HepG2 (cell line): Measurements from ENCODE around the gene FBP1. TPM values are rescaled to one million over a fixed set of nuclear protein-coding genes. Genes with fewer than 3 reads are reported as not detected.

Experiments
- ATAC-seq: fragments of 200-7000 bp; cut with Tn5 transposase; 3 replicates; pipeline ENCODE4 v1.9.1; 2020; ENCODE audit warnings: mild to moderate bottlenecking, moderate library complexity
- BruUV-seq: library from RNA; stranded (reverse); fragments of 400-500 nt; replicated peaks from 2 replicates; lab custom pipeline; 2021; lab: Mats Ljungman, UMichigan
- CTCF ChIA-PET: fragments of 300-600 bp; formaldehyde crosslinking; extraction: SDS; loops from one replicate; lab custom pipeline; 2021; ENCODE audit warnings: low total read pairs, inconsistent platforms, low intra/inter-chr PET ratio; lab: Yijun Ruan, JAX
- POLR2A ChIA-PET: fragments of 350-600 bp; sonication (Branson Sonifier 250); formaldehyde crosslinking; loops from one replicate; lab custom pipeline; 2020; ENCODE audit warnings: antibody characterized with exemption, inconsistent platforms; lab: Yijun Ruan, JAX
- DNase-seq: peaks from one replicate; pipeline ENCODE4 v3.0.0-alpha.2; 2015; ENCODE audit warnings: low spot score
- FAIRE-seq: peaks from 3 replicates; lab custom pipeline; 2011; peaks lifted over from hg19 to GRCh38; lab: Jason Lieb, UNC
- H2AFZ ChIP-seq: one replicate; pipeline ENCODE4 v1.6.1; 2011; ENCODE audit warnings: low read length, inconsistent platforms
- H3K27ac ChIP-seq: fragments of 300-600 bp; 3 replicates; pipeline ENCODE4 v1.8.0; 2011; ENCODE audit warnings: mixed run types, mild to moderate bottlenecking, mixed read lengths, low read length, inconsistent platforms; ENCODE audit not compliant: insufficient read depth; ENCODE audit errors: extremely low read length
- H3K27me3 ChIP-seq, 2 experiments: fragments of 200-600 bp in 1 of 2; 2 replicates in 1 of 2; 3 replicates in 1 of 2; pipeline versions ENCODE4 v1.6.0 to v1.8.0; 2011; ENCODE audit warnings: low read length in 2 of 2, mild to moderate bottlenecking in 2 of 2, moderate library complexity in 2 of 2, inconsistent platforms in 1 of 2; ENCODE audit not compliant: insufficient read depth in 2 of 2, control insufficient read depth in 1 of 2
- H3K36me3 ChIP-seq, 2 experiments: fragments of 200-600 bp in 1 of 2; replicated peaks in 1 of 2; 2 replicates in 1 of 2; 3 replicates in 1 of 2; pipeline versions ENCODE4 v1.5.1 to v1.8.0; 2011; ENCODE audit warnings: low read length in 2 of 2, inconsistent platforms in 1 of 2; ENCODE audit not compliant: insufficient read depth in 2 of 2, control insufficient read depth in 1 of 2
- H3K4me1 ChIP-seq: 2 replicates; pipeline ENCODE4 v1.5.1; 2012; ENCODE audit warnings: low read length, inconsistent platforms; ENCODE audit not compliant: insufficient read depth
- H3K4me2 ChIP-seq: 2 replicates; pipeline ENCODE4 v1.6.0; 2011; ENCODE audit warnings: low read depth, low read length, inconsistent platforms
- H3K4me3 ChIP-seq, 3 experiments: fragments of 200-600 bp in 1 of 3; sonication (generic), shearing (Covaris generic) in 1 of 3; replicated peaks in 1 of 3; 2 replicates each; pipeline ENCODE4 v1.5.1; 2011 to 2016; ENCODE audit warnings: low read length in 3 of 3, inconsistent platforms in 2 of 3, low read depth in 2 of 3, mild to moderate bottlenecking in 2 of 3, control low read depth in 1 of 3, mixed read lengths in 1 of 3; ENCODE audit not compliant: insufficient read depth in 1 of 3
- H3K79me2 ChIP-seq: one replicate; pipeline ENCODE4 v1.6.1; 2011; ENCODE audit warnings: low read length, inconsistent platforms; ENCODE audit not compliant: insufficient read depth
- H3K9ac ChIP-seq: 2 replicates; pipeline ENCODE4 v1.6.0; 2011; ENCODE audit warnings: mild to moderate bottlenecking, low read depth, low read length, inconsistent platforms; ENCODE audit not compliant: insufficient read depth
- H3K9me3 ChIP-seq: 2 replicates; pipeline ENCODE4 v1.5.1; 2012; ENCODE audit warnings: mild to moderate bottlenecking, low read length
- H4K20me1 ChIP-seq: 2 replicates; pipeline ENCODE4 v1.6.0; 2011; ENCODE audit warnings: inconsistent platforms, mild to moderate bottlenecking, low read length, moderate library complexity; ENCODE audit not compliant: insufficient read depth
- BCLAF1 ChIP-seq: fragments of 450-650 bp; IDR thresholded peaks from 2 replicates; pipeline ENCODE4 v1.6.1; 2017; ENCODE audit warnings: mild to moderate bottlenecking
- LCORL ChIP-seq, 2 experiments: fragments of 450-650 bp in 1 of 2; sonication (generic) in 1 of 2; formaldehyde crosslinking in 1 of 2; IDR thresholded peaks; 2 replicates each; pipeline versions ENCODE4 v1.5.0 to v1.6.1; 2017 to 2020; ENCODE audit warnings: antibody characterized with exemption in 1 of 2, missing genetic modification reagents in 1 of 2
- PLRG1 ChIP-seq: fragments of 450-650 bp; conservative IDR thresholded peaks from 2 replicates; pipeline ENCODE4 v1.6.1; 2016
- TCF12 ChIP-seq, 2 experiments: fragments of 450-650 bp in 1 of 2; sonication (generic) in 1 of 2; formaldehyde crosslinking in 1 of 2; IDR thresholded peaks; 2 replicates each; pipeline versions ENCODE4 v1.6.1 to v1.8.0; 2017 to 2022; ENCODE audit warnings: antibody characterized with exemption in 1 of 2, mild to moderate bottlenecking in 1 of 2, missing genetic modification reagents in 1 of 2, moderate library complexity in 1 of 2
- TP53 ChIP-seq: sonication (generic); formaldehyde crosslinking; conservative IDR thresholded peaks from 2 replicates; pipeline ENCODE4 v1.4.0; 2020; ENCODE audit warnings: missing genetic modification reagents
- ZBTB49 ChIP-seq: sonication (generic); formaldehyde crosslinking; IDR thresholded peaks from 2 replicates; pipeline ENCODE4 v1.4.0; 2020; ENCODE audit warnings: missing genetic modification reagents, borderline replicate concordance
- ZFP36L1 ChIP-seq: sonication (generic); formaldehyde crosslinking; IDR thresholded peaks from 2 replicates; pipeline ENCODE4 v1.8.0; 2022; ENCODE audit warnings: mild to moderate bottlenecking, missing genetic modification reagents, moderate library complexity
- ZFP82 ChIP-seq: sonication (generic); formaldehyde crosslinking; IDR thresholded peaks from 2 replicates; pipeline ENCODE4 v1.5.1; 2020; ENCODE audit warnings: mild to moderate bottlenecking, missing genetic modification reagents, borderline replicate concordance
- ZNF460 ChIP-seq: sonication (generic); formaldehyde crosslinking; IDR thresholded peaks from 2 replicates; pipeline ENCODE4 v1.5.1; 2020; ENCODE audit warnings: missing genetic modification reagents, mild to moderate bottlenecking, borderline replicate concordance
- WGBS: methylation state at CpG from one replicate; pipeline ENCODE4 v1.1.6; 2017; ENCODE audit warnings: low lambda C conversion rate; 5-methylcytosine and 5-hydroxymethylcytosine counted together
- in situ Hi-C: cut with HindIII; loops from 2 replicates; pipeline ENCODE4 v1.10.0; 2017; ENCODE audit warnings: low pct_unique_long_range_greater_than_20kb; ENCODE audit not compliant: extremely low pct_ligation_motif_present
- intact Hi-C: fragments of 100-400 bp; cut with micrococcal nuclease; formaldehyde crosslinking; loops from one replicate; pipeline ENCODE4 v1.10.0; 2022; ENCODE audit not compliant: unreplicated experiment
- polyA plus RNA-seq, 8 experiments: library from polyadenylated mRNA; depleted of rRNA in 3 of 8; stranded (reverse) in 7 of 8; unstranded in 1 of 8; fragments of >200 nt; fragmentation: Illumina TruSeq in 4 of 8; extraction: Trizol in 4 of 8; gene quantifications; 2 replicates each; pipeline versions ENCODE4 v1.2.1 to v1.2.3, GENCODE V29; 2011 to 2016; ENCODE audit warnings: low read depth in 4 of 8, missing spikeins in 1 of 8, mixed read lengths in 1 of 8; ENCODE audit not compliant: insufficient read depth in 1 of 8
- total RNA-seq, 5 experiments: library from RNA; depleted of rRNA; stranded (reverse); fragments of >200 nt; fragmentation: Illumina TruSeq; extraction: Trizol; gene quantifications; 2 replicates each; pipeline ENCODE4 v1.2.3, GENCODE V29; 2016; ENCODE audit warnings: low read depth in 1 of 5

Gene FBP1
- total and polyA plus RNA-seq, 2 of the 13 experiments (the other 11 are each of a cell fraction or from before 2014, with no cell fraction given), result 0.29 to 0.53 TPM

- Histone ChIP-seq H3K4me1 (peaks cover 15% of the 10 kb centered on the region; the same call in 1 of the 2 replicates), H3K4me2 (no peak overlapping the region), H3K4me3 (no peak overlapping the region), H3K27me3 (peaks cover 4 to 13% of the 10 kb centered on the region in 2 experiments; a peak in 3 of 5 replicates), H3K9me3 (no peaks in the 10 kb centered on the region), H4K20me1 (no peaks in the 10 kb centered on the region), H3K36me3 (no peaks in the 10 kb centered on the region), H3K27ac (no peak overlapping the region), H2AFZ (no peak overlapping the region), H3K79me2 (no peaks in the 10 kb centered on the region), H3K9ac (no peak overlapping the region)
- no peak for DNase-seq
- CTCF ChIA-PET, result no interaction called here
- no peak for ATAC-seq
- WGBS, result 38% methylated on average over 7 of the region's 8 CpGs
- FAIRE-seq, result no peak
- POLR2A ChIA-PET, result no interaction called here
- TF ChIP-seq ZFP82 (CRISPR knock-in tag) (no peak), LCORL (IDR thresholded peaks at IDR 0.05) (no peak), LCORL (CRISPR knock-in tag; IDR thresholded peaks at IDR 0.05) (no peak), ZFP36L1 (no peak), PLRG1 (no peak), ZBTB49 (CRISPR knock-in tag) (no peak), TP53 (CRISPR knock-in tag) (no peak), BCLAF1 (no peak), TCF12 (IDR thresholded peaks at IDR 0.05) (no peak), TCF12 (CRISPR knock-in tag; IDR thresholded peaks at IDR 0.05) (no peak), ZNF460 (no peak)
- in situ Hi-C loops, result no loop called here
- intact Hi-C loops, result no loop called here
- BruUV-seq, result no TSS peak
Observed at GRCh38 chr9:94643176-94643575, 3.9 kb upstream of the FBP1 start.
